GM12801 (cell line): ENCODE results near the gene PRR13.

Source experiments
- CTCF ChIP-seq: IDR thresholded peaks from one replicate; pipeline ENCODE4 v1.5.1; 2011; ENCODE audit warnings: control low read depth; ENCODE audit not compliant: insufficient read length; ENCODE audit errors: extremely low read depth

The PRR13 gene

GRCh38 chr12:53465679-53466078, 24.1 kb downstream of the PRR13 start:
- no peak for TF ChIP-seq CTCF

- TF ChIP-seq CTCF, result no peak
Measured at GRCh38 chr12:53466640-53467039, 25.1 kb downstream of the PRR13 start.

GRCh38 chr12:53467082-53467481, 25.5 kb downstream of the PRR13 start:
- no peak for TF ChIP-seq CTCF

- TF ChIP-seq CTCF, result no peak
Measured at GRCh38 chr12:53467880-53468279, 26.3 kb downstream of the PRR13 start.

- no peak for TF ChIP-seq CTCF
Measured at GRCh38 chr12:53468282-53468681, 26.7 kb downstream of the PRR13 start.

- TF ChIP-seq CTCF, result no peak
Measured at GRCh38 chr12:53472056-53472582, 30.6 kb downstream of the PRR13 start.

GRCh38 chr12:53474077-53474476, 32.5 kb downstream of the PRR13 start:
- no peak for TF ChIP-seq CTCF

- no peak for TF ChIP-seq CTCF
Measured at GRCh38 chr12:53474819-53475218, 33.3 kb downstream of the PRR13 start.
